PC-9 (cell line): Measurements from ENCODE around the gene SLC35E4.
"Not testable (repeated sequence)": the region's sequence is repeated elsewhere in the genome, so short reads cannot be mapped to it uniquely, and the experiment has no call there.

ENCODE experiments used
- EZH2 ChIP-seq: fragments of 200-600 bp; sonication (generic); IDR thresholded peaks from 2 replicates; pipeline ENCODE4 v1.8.0; 2017; ENCODE audit warnings: antibody characterized with exemption, low read depth
- TF ChIP-seq, protein P1 (sequence below): fragments of 200-600 bp; sonication (generic); conservative IDR thresholded peaks from 2 replicates; pipeline ENCODE4 v1.6.1; 2017; ENCODE audit warnings: mixed run types, antibody characterized with exemption, mild to moderate bottlenecking, moderate library complexity

- TF ChIP-seq, protein P1, sequence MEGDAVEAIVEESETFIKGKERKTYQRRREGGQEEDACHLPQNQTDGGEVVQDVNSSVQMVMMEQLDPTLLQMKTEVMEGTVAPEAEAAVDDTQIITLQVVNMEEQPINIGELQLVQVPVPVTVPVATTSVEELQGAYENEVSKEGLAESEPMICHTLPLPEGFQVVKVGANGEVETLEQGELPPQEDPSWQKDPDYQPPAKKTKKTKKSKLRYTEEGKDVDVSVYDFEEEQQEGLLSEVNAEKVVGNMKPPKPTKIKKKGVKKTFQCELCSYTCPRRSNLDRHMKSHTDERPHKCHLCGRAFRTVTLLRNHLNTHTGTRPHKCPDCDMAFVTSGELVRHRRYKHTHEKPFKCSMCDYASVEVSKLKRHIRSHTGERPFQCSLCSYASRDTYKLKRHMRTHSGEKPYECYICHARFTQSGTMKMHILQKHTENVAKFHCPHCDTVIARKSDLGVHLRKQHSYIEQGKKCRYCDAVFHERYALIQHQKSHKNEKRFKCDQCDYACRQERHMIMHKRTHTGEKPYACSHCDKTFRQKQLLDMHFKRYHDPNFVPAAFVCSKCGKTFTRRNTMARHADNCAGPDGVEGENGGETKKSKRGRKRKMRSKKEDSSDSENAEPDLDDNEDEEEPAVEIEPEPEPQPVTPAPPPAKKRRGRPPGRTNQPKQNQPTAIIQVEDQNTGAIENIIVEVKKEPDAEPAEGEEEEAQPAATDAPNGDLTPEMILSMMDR: not testable (repeated sequence)
- not testable (repeated sequence) for TF ChIP-seq EZH2
Measured at GRCh38 chr22:30619909-30620308, 15.7 kb upstream of the SLC35E4 start.
